Body of pancreas (tissue), 4 donors: ENCODE data around the gene SBK2.

ENCODE experiments used
- CTCF ChIP-seq, 7 experiments: fragments of 450-650 bp in 4 of 7; fragments of 200-600 bp in 3 of 7; sonication (generic) in 3 of 7; IDR thresholded peaks; one replicate each; pipeline ENCODE4 v1.5.1; 2016 to 2019; ENCODE audit warnings: antibody characterized with exemption in 7 of 7
- POLR2A ChIP-seq, 3 donors: fragments of 450-650 bp; IDR thresholded peaks; one replicate each; pipeline ENCODE4 v1.6.1; 2016; ENCODE audit warnings: antibody characterized with exemption in 3 of 3, mild to moderate bottlenecking in 2 of 3

GRCh38 chr19:55545443-55545842 is 8.5 kb upstream of the SBK2 start, which contains the start of gene SBK3:
- no peak for TF ChIP-seq CTCF (IDR thresholded peaks at IDR 0.05)
- TF ChIP-seq POLR2A (IDR thresholded peaks at IDR 0.05): no peak
